Germinal center (tissue), 1 donor: ENCODE measurements around the gene KIAA0040.

Source experiments
- DNase-seq: peaks from one replicate; pipeline ENCODE4 v3.0.0; 2012; ENCODE audit warnings: mixed read lengths, low spot score

Gene KIAA0040

GRCh38 chr1:175200678-175201521, 8.3 kb upstream of the KIAA0040 start:
- DNase-seq, result no peak

DNA sequence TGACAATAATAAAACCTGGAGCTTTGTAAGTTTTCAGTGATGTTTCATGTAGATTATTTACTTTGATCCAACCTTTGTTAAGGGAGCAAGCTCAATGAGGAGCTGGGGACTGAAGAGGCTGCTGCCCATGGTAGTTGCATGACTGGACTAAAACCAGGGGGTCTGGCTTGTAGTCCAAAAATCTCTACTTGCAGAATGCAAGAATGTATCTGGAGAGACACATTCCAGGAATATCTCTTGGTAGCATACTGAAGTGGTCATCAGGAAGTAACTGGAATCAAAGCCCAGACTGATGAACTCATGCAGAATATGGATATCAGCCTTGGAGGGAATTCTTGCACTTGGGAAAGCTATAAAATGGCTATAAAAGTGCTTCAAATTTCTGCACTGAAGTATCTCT, 5.8 kb upstream of the KIAA0040 start:
- DNase-seq, result no peak

DNA sequence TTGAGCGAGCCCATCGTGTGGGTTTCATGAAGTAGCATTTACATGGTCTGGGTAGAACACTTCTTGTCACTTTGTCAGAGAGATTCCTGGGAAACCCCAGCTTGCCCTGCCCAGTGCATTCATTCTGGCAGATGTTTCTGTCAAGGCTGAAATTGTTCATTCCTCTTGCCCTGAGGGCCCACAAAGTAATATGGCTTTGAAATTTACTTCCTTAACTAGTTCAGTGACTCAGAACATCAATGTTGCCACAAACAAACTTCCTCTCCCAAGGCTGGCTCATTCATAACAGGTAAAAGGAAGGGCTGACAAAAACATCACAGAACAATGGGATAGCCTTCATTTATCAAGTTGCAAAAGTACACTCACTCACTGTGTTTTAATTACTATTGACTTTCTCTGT, 5.0 kb upstream of the KIAA0040 start:
- no peak for DNase-seq

- DNase-seq, result no peak
These were observed 3.2 kb upstream of the KIAA0040 start for GRCh38 chr1:175195798-175196197.

GRCh38 chr1:175195281-175195680, 2.7 kb upstream of the KIAA0040 start:
- DNase-seq, result no peak

DNA sequence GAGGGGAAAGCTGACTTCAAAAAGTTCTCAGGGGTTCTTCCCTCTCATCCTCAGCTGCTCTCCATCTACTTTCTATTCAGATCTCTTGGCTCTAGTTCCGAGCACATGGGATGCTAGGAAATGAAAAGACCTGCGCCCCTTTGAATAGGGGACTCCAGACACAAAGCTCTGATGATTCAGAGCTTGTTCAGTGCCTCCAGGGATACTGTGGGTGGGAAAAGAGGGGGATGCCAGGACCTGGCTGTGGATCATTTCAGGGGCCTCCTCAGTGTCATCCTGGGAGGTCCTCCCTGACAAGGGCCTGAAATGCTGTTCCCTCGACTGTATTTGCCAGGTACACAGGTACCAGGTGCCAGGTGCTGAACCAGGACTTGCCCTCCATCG, 943 bp upstream of the KIAA0040 start:
- no peak for DNase-seq

DNA sequence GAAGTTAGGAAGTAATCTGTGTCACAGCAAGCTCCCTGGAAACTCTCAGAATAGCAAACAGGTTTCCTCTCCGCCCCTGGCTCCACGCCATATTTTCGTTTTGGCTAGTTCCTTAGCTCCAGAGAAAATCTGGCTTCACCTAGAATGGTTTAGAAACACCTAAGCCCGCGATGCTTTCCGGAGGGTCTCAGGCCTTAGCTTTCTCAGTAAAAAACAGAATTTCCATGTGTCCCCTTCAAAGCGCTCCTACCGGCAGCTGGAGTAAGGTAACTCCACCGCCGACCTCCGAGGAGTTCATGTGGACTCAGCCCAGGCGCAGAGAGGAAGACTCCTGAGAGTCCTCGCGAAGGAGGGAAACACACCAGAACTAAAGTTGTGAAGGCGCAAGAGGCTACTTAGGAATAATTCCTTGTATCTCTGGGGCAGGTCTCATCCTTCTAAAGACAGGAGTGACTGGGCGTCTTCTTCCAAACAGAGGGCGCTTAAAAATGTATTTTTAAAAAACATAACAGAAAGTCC, 406 bp downstream of the KIAA0040 start:
- DNase-seq, result no peak

DNA sequence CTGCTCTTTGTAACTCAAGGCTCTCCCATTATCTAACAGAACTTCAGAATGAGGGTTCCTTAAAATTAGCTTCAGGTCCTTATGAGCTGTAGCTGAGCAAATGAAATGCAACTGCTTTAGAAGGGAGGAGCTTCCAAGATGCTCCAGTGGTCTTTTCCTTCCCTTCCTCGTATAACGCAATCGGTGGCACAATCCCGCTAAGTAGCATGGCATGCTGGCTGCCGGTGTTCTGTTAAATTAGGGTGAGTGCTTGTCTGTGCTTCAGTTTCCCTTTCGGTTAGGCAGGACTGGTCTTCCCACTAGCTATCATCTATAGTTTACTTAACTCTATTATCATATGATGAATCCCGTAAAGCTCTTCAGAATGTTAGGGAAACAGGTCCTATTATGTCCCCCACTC, 917 bp downstream of the KIAA0040 start:
- DNase-seq, result peak; percentile 55

DNA sequence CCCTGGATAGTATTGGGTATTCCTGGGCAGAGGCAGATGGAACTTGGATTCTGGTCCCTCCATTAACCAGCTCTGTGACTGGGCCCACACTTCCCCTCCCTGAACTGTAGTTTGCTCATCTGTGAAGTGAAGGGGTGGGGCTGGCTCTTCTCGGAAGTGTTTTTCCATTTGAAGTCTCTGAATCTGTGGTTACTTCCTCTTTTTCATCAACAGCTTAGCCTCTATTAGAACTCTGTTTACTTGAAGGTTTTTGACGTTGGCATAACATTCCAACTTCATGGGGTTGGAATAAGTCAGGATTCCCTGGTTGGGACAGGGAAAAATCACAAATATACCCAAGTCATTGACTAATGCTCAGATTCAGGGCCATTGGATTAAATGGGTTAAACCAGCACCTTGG, 3.6 kb downstream of the KIAA0040 start:
- DNase-seq, result peak; percentile 72

GRCh38 chr1:175186433-175187160, 6.0 kb downstream of the KIAA0040 start:
- DNase-seq, result no peak

- DNase-seq, result no peak
These were observed 6.7 kb downstream of the KIAA0040 start for GRCh38 chr1:175185903-175186302.

GRCh38 chr1:175183586-175183985, 9.0 kb downstream of the KIAA0040 start:
- no peak for DNase-seq

DNA sequence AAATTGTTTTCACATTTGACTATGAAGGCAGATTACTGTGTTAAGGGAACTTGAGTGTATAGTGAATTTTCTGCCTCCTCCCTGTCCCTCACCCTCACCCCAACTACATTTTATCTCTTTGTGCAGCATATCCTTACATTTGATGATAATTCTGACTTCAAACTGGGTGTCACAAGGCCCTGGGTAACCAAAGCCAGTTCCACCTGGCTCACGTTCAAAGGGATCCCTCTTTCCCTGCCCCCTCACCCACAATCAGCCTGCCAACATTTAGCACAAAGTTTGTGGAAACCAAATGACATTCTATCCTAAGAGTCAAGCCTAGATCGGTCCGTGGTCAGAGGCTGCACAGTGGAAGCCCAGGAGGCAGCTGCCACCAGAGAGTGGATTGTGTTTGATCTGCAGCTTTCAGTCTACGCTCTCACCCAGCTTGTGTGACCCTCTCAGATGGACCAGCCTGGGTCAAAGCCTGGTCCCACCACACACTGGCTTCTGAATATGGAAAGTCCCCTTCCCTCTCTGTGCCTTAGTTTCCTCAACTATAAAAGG, 10.3 kb downstream of the KIAA0040 start:
- DNase-seq, result no peak

- no peak for DNase-seq
These were observed 12.6 kb downstream of the KIAA0040 start for GRCh38 chr1:175179837-175180590.

DNA sequence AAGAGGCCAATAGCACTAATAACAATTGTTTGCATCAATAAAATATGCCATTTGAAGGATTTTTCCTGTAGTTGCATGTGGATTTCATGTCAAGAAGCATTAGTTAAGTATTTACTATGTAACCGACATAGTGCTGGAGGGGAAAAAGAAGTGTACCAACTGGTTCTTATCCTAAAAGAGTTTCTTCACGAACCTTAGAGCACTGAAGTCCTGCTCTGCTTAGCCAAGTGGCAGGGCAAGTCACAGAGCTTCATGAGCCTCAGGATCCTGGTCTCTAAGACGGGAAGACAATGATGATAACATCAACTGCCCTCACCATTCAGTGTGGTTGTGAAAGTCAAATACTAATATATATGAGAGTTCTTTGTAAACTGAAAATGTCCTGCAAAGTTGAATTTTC, 14.1 kb downstream of the KIAA0040 start:
- no peak for DNase-seq

DNA sequence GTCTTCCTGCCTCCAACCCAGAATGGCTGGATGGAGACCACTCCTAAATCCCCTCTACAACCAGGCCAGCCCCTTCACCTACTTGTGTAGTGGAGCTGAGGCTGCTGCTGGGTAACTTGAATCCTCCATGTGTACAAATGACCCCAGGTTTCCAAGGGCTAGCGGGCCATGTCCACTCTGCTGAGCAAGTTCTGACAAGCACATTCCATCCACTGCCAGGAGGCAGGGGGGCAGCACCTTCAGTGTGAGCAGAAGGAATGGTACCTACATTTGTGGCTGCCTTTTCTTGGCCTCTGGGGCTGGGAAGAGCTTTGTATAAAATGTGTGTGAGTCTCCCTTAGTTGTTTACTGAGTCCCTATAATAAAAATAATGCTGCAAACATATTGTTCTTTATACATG, 14.5 kb downstream of the KIAA0040 start:
- DNase-seq, result no peak

GRCh38 chr1:175176246-175176645, 16.3 kb downstream of the KIAA0040 start:
- DNase-seq, result no peak

DNA sequence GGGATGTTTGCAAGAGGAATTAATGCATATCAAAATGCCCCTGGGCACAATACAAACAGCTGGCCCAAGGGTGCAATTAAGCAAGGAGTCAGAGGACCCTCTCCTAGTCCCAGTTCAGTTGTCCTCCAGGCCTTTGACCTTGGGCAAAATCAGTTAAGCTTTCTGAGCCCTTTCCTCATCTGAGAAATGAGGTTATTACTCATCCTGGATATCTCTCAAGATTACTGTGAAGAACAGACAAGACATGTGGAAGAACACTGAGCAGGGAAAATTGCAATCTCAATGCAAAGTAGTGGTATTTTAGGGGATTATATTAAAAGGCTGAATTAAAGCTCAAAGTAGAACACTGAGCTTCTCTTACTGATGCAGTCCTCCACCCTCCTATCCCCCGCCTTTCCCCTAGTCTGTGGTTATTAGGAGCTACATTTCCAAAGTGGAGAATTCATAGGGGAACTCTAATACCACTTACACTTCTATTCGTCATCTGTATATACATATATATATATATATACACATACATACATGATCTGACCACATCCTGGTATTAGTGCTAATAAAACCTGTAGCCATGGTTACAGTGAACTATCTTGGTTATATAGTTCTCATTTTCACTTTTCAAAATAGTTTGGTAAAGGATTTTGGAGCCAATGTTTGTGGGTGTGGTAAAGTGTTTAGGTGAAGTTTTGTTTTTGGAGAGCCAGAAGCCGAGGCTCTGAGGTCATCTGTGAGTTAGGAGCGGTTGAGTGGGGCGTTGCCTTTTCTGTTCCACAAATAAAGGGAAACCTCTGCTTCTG, 18.1 kb downstream of the KIAA0040 start:
- no peak for DNase-seq

DNA sequence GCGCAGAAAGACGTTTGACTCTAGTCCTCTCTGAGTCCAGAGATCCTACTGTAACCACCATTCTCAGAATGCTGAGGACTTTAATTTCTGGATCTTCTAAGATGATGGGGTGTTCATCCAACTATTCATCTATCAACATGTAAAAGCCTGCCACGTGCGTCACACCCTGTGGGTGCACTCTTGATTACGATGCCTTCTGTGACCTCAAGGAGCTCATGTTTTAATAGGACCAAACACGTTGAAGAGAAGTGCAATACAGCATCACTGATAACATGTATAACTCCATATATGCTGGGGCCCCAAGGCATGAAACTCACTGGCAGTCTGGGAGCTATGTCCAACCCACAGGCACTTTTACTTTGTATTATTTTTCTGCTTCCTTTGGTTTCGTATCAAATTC, 19.0 kb downstream of the KIAA0040 start:
- no peak for DNase-seq

- no peak for DNase-seq
These were observed 20.1 kb downstream of the KIAA0040 start for GRCh38 chr1:175172503-175172902.
